HG03175 (cell line): ENCODE measurements around the gene EXOC4.

Source experiments
- ATAC-seq: cut with Tn5 transposase; IDR thresholded peaks from one replicate; pipeline ENCODE4 v1.9.1; 2021; ENCODE audit warnings: mild to moderate bottlenecking, moderate library complexity; ENCODE audit not compliant: unreplicated experiment

Gene EXOC4

GRCh38 chr7:133997463-133997862, 744.6 kb downstream of the EXOC4 start:
- ATAC-seq: no peak

DNA sequence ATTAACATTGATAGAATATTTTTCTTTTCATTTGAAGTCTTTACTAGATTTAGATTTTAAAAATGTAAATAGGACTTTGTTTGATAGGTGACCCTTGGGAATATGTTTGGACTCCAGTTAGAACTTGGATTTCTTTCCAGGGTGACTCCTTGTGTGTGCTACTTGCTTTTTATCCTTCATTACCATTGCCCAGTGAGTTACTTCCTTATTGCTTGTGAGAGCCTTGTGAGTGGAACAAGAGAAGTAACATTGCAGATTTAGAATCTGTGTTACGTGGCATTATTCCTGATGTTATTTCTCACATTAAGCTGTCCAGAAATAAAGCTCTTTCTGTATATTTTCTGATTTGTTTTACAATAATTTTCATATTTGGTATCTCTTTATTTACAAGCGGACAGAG, 746.3 kb downstream of the EXOC4 start:
- no peak for ATAC-seq

- ATAC-seq: no peak
Observed at GRCh38 chr7:134004829-134005505, 752.1 kb downstream of the EXOC4 start.

GRCh38 chr7:134009314-134010110, 756.6 kb downstream of the EXOC4 start:
- ATAC-seq: no peak

DNA sequence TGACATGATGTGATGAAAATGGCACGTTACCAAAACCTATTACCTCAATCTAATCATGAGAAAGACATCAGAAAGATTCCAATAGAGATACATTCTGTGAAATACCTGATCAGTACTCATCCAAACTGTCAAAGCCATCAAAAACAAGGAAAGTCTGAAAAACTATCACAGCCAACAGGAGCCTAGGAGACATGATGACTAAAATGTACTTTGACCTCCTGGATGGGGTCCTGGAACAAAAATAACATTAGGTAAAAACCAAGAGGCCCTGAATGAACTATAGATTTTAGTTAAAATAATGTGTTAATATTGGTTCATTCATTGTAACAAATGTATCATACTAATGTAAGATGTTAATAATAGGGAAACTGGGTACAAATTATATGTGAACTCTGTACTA, 760.4 kb downstream of the EXOC4 start:
- no peak for ATAC-seq

- no peak for ATAC-seq
Observed at GRCh38 chr7:134014935-134015334, 762.1 kb downstream of the EXOC4 start.

DNA sequence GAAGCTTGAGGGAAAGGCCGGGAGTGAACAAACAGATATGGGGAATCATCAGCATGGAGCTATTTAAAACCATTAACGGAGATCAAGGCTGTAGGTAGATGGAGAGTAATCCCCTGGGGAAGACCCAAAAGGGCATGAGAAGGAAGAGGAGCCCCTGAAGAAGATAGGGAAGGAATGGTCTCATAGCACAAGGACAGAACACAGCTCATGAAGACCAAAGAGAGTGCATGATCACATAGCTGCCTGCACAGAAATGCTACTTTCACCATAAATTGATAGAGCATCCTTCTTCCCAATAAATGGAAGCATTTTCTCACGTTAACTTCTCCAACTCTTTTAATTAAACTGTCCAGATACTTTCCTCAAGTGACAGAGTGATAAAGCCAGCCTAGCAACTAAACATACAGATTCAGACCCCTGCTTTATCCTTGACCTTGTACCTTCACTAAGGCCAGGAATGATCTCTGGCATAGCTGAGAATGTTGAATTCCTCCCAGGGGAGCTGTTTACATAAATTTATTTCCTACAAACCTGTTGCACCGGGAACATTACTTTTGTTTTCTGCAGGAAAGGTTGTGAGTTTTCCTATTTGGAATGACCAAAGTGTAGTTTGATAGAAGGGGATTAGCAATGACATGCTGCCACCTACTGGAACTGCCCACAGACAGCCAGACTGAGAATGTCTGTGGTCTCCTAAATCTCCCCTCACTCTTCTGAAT, 763.5 kb downstream of the EXOC4 start:
- no peak for ATAC-seq

DNA sequence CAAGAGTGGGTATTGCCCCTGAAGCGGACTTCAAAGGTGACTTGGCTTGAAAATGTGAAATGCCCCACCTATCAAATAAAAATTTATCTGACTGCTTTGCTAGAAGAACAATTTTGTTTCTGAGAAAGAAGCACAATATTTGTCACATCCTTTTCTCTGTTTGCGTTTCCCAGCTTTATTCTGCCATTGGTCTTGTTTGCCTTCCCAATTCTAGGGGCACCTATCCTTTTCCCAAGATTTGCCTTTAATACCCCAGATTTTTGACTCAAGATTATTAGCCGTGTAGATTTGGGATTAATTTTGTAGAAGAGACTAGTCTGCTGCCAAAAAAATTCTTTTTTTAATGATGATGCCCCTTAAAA, 764.0 kb downstream of the EXOC4 start:
- no peak for ATAC-seq

DNA sequence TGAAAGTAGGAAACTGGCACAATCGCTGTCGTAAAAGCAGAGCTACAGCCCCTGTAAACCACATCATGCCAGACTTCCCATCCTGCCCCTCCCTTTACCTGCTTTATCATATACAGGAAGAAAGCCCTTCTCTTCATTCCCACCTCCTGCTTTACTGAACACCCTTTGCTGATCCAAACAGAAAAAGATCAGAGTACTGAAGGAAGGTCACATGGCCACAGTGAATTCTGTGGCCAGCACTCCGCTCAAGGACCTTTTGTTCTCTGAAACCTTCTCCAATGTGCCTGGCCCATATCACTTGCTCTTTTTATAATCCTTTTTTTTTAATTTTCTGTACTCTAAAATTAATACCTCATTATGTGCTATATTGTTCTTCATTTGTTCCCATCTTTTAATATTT, 765.4 kb downstream of the EXOC4 start:
- ATAC-seq: no peak

GRCh38 chr7:134019251-134019650, 766.4 kb downstream of the EXOC4 start:
- ATAC-seq: no peak

DNA sequence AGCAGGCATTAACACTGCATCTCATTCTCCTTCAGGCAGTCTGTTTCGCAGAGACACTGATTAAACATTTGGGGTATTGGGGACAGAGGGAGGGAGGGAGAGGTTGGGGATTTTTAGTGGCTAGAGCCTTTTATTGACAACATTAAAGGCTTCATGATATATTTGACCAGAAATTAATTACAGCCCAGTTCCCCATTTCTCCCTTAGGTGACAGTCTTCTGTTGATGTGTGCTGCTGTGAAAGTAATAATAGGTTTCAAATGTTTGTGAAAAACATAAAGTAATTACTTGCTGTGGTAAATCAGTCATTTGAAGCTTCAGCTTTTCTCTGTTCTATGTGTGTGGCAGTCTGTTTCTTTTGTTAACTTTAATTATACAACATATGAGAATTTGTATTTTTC, 769.0 kb downstream of the EXOC4 start:
- no peak for ATAC-seq

DNA sequence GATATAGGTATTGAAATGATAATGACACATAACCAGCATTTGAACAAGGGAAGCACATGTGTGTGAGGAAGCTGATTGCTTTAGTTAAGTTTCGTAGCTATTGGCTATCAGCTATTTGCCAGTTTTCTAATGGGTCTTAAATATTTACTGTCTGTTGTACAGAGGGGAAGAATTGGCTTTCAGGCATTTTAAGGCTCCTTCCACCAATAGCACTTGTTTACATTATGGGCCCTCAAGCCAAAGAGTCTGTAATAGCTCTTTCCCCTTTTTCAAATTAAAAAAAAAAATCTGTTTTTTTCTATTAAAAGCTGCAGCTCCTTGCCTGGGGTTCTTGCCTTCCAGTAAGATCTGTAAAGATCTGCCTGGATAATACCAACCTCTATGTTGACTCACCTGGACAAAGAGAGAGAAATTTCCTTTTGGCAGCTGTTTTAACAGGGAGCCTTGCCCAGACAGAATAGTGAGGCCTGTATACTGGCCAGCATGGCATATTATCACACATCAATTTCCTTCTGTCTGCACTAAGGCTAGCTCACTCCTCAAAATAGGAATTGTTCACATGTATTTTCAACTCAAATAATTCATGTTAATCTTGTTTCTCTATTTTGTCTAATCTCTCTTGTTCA, 769.5 kb downstream of the EXOC4 start:
- ATAC-seq: no peak

- ATAC-seq: no peak
Observed at GRCh38 chr7:134024739-134025138, 771.9 kb downstream of the EXOC4 start.

DNA sequence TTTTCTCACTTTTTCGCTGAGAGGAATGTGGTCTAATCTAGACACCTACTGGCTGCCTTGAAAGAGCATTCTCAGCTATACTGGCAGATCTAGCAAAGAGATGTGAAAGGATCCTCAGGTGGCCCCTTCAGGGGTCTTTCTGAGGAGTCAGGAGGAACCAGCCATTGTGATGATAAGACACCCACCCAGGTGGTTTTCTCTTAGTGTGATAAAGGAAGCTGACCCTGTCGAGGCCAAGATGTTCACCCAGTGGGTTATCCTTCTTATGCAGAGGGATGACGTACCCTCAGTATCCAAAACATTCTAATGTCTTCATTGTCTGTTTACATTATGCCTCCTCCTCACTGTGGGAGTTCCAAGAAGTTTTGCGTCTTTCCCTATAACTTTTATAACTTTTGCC, 776.0 kb downstream of the EXOC4 start:
- no peak for ATAC-seq

- ATAC-seq: no peak
Observed at GRCh38 chr7:134029743-134030142, 776.9 kb downstream of the EXOC4 start.

DNA sequence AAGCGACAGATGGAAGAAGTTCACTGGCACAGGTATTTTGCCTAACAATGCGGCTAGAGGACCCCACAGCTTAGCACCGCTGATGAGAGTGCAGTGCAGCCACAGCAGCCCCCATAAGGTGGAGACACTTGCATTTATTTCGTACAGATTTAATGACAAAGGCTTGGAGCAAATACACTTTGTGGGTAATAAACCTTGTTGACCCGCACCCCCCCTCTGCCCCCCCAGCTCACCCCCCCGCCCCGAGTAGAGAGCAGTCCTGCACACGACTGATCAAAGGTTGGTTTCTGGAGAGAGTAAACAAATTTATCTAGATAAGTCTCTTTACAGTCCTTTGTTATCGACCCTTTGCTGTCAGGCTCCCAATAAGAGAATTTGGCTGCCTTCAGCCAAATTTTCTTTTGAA, 777.6 kb downstream of the EXOC4 start:
- ATAC-seq: no peak

DNA sequence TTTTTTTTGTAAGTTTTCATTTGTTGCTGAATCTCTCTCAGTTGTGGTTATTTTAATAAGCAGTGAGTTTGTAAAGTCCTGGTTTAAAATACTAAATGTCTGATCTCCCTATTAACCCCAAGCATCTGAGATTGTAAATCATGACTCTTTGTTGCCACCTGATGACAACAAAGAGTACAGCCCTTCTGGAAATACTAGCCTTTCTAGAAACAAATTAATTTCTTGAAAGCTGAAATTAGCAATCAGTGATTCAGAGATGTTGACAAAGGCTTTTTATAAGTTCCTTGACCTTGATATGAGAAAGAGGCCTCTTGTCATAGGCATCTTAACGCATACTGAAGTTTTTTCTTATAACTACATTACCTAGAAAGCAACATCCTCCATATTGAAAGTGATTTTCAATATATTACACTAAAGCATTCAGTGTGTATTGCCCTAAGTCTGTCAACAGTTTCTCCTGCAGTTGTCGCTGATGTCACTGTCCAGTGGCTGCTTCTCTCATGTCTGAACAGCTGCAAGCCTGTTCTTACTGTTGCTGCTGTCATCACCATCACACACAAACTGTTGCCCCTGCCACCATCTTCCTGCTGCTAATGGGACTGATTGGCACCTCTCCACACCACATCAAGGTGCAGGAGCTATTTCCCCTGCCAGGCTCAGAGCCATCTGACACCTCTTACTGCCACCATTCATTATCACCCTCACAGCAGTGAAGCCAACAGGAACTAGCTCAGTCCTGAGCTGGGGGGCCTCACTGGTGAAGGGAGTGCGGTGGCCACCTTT, 779.1 kb downstream of the EXOC4 start:
- ATAC-seq: no peak

GRCh38 chr7:134034652-134035051, 781.8 kb downstream of the EXOC4 start:
- ATAC-seq: no peak

DNA sequence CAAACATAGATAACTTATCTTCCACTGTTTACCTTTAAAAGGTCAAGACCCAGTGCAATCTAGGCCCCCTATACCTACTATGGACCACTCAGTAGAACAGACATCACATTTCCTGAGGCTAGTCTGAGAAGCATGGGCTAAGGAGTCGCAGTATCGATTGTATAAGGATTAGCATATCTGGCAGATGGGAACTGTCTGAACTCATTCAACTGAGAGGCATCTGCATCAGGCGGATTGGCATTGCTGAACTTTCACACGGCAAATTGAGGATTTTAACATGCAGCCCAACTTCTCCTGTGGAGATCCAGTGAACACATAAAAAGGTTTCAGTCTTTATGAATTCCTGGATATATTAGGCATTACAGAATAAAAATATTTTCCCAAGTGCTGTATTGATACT, 785.1 kb downstream of the EXOC4 start:
- ATAC-seq: no peak

- ATAC-seq: no peak
Observed at GRCh38 chr7:134040988-134041387, 788.1 kb downstream of the EXOC4 start.

GRCh38 chr7:134041477-134041876, 788.6 kb downstream of the EXOC4 start:
- no peak for ATAC-seq
